ENCODE data around the gene RCCD1.

Gene RCCD1

DNA sequence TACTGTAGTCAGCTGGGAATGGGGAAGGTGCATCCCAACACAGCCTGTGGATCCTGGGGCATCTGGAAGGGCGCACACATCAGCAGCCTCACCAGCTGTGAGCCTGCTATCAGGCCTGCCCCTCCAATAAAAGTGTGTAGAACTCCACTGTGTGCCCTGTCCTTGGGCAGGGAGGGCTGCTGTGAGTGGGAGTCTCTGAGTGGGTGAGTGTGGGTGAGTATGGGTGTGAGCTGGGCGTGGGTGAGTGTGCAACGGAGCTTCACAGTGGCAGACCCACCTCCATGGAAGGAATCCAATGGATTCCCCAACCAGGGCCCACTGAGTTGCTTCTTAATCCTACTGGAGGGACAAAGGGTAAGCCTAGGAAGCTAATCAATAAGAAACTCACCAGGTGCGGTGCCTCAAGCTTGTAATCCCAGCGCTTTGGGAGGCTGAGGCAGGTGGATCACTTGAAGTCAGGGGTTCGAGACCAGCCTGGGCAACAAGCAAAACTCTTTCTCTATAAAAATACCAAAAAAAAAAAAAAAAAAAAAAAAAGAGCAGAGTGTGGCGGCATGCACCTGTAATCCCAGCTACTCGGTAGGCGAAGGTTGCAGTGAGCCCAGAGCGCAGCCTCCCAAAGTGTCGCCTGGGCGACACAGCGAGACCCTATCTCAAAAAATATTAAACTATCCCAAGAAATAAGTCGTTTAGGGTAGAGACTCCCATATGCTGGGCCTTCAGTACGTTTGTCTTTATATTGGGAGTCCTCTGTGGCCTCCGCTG is 555 bp upstream of the RCCD1 start:
- peak overlapping the region; percentile 89 for H3K27ac ChIP-seq (ENCODE audit: low read depth, low read length)
- peak overlapping the region; percentile 87 for H3K4me2 ChIP-seq (ENCODE audit: low read length)
- H3K9me3 ChIP-seq (ENCODE audit: control insufficient read depth, insufficient read depth, low read length): no peaks in the 10 kb centered on the region
- peak overlapping the region; percentile 80 for H3K4me3 ChIP-seq (ENCODE audit: low read length)
- H3K36me3 ChIP-seq (ENCODE audit: control insufficient read depth, low read length): peaks cover 65% of the 10 kb centered on the region
- peaks cover 31% of the 10 kb centered on the region for H3K79me2 ChIP-seq (ENCODE audit: control insufficient read depth, low read length)
- H3K4me1 ChIP-seq (ENCODE audit: control insufficient read depth, low read length): peaks cover 24% of the 10 kb centered on the region
- H3F3A ChIP-seq (ENCODE audit: control insufficient read depth, insufficient read depth): 0 out of 2 replicates have a peak, but pooled peaks cover 2% of the 10 kb centered on the region
- no peaks in the 10 kb centered on the region for H3K27me3 ChIP-seq (ENCODE audit: control insufficient read depth, low read length)
- H4K20me1 ChIP-seq (ENCODE audit: control insufficient read depth, insufficient read depth, low read depth, low read length): no peaks in the 10 kb centered on the region
- TF ChIP-seq CTCF (IDR thresholded peaks at IDR 0.05; ENCODE audit: low read depth, low read length, poor library complexity, severe bottlenecking) (no peak), EZH2phosphoT487 (IDR thresholded peaks at IDR 0.05; ENCODE audit: borderline replicate concordance, low read length) (no peak)
- H3K9me2 ChIP-seq (replicated peaks; ENCODE audit: control insufficient read depth, low read length): no peaks in the 10 kb centered on the region

DNA sequence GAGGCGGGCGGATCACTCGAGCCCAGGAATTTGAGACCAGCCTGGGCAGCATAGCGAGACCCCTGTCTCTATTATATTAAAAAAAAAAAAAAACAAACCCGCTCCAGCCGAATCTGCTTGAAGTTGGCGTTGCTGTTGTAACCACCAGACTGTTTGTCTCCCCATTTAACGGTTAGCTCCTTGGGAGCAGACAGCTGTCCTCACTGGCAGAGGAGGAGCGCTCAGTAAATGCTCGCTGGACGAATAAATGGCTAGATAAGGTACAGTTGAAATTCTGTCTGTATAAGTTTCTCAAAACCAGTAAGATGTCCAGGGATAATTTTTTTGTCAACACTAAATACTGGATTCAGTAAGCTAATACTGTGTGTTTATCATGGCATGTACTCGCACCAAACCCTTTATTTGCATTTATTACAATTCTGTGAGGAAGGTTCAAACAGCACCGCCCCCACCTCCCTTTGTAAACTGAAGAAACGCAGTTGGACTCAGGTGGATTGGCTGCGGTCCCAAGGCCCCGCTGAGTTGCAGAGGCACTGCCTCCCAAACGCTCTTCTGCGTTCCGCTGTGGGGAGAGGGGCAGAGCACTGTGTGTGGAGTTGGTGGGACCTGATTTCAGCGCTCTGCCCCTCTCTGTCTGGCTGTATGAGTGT is 1.1 kb downstream of the RCCD1 start:
- peak overlapping the region; percentile 80 for H3K4me3 ChIP-seq (ENCODE audit: low read length)
- no peaks in the 10 kb centered on the region for H3K27me3 ChIP-seq (ENCODE audit: control insufficient read depth, low read length)
- peak overlapping the region; percentile 89 for H3K27ac ChIP-seq (ENCODE audit: low read depth, low read length)
- no peaks in the 10 kb centered on the region for H4K20me1 ChIP-seq (ENCODE audit: control insufficient read depth, insufficient read depth, low read depth, low read length)
- H3F3A ChIP-seq (ENCODE audit: control insufficient read depth, insufficient read depth): 0 out of 2 replicates have a peak, but pooled peaks cover 3% of the 10 kb centered on the region
- H3K4me1 ChIP-seq (ENCODE audit: control insufficient read depth, low read length): peaks cover 24% of the 10 kb centered on the region
- H3K9me2 ChIP-seq (replicated peaks; ENCODE audit: control insufficient read depth, low read length): no peaks in the 10 kb centered on the region
- H3K4me2 ChIP-seq (ENCODE audit: low read length): peak overlapping the region; percentile 87
- peaks cover 66% of the 10 kb centered on the region for H3K36me3 ChIP-seq (ENCODE audit: control insufficient read depth, low read length)
- TF ChIP-seq CTCF (IDR thresholded peaks at IDR 0.05; ENCODE audit: low read depth, low read length, poor library complexity, severe bottlenecking): no peak
- H3K9me3 ChIP-seq (ENCODE audit: control insufficient read depth, insufficient read depth, low read length): no peaks in the 10 kb centered on the region
- peaks cover 31% of the 10 kb centered on the region for H3K79me2 ChIP-seq (ENCODE audit: control insufficient read depth, low read length)

GRCh38 chr15:90956274-90957030 is 1.8 kb downstream of the RCCD1 start:
- no peaks in the 10 kb centered on the region for H3K9me2 ChIP-seq (replicated peaks; ENCODE audit: control insufficient read depth, low read length)
- H3K79me2 ChIP-seq (ENCODE audit: control insufficient read depth, low read length): peaks cover 31% of the 10 kb centered on the region
- H3K27me3 ChIP-seq (ENCODE audit: control insufficient read depth, low read length): no peaks in the 10 kb centered on the region
- TF ChIP-seq CTCF (IDR thresholded peaks at IDR 0.05; ENCODE audit: low read depth, low read length, poor library complexity, severe bottlenecking): peak; percentile 72
- TF ChIP-seq EZH2phosphoT487 (IDR thresholded peaks at IDR 0.05; ENCODE audit: borderline replicate concordance, low read length): no peak
- H3K4me2 ChIP-seq (ENCODE audit: low read length): peak overlapping the region; percentile 87
- no peaks in the 10 kb centered on the region for H3K9me3 ChIP-seq (ENCODE audit: control insufficient read depth, insufficient read depth, low read length)
- H3F3A ChIP-seq (ENCODE audit: control insufficient read depth, insufficient read depth): 0 out of 2 replicates have a peak, but pooled peaks cover 3% of the 10 kb centered on the region
- peak overlapping the region; percentile 89 for H3K27ac ChIP-seq (ENCODE audit: low read depth, low read length)
- H4K20me1 ChIP-seq (ENCODE audit: control insufficient read depth, insufficient read depth, low read depth, low read length): no peaks in the 10 kb centered on the region
- H3K4me1 ChIP-seq (ENCODE audit: control insufficient read depth, low read length): peaks cover 24% of the 10 kb centered on the region
- H3K36me3 ChIP-seq (ENCODE audit: control insufficient read depth, low read length): peaks cover 69% of the 10 kb centered on the region
- H3K4me3 ChIP-seq (ENCODE audit: low read length): peak overlapping the region; percentile 80

All from DOHH2 (cell line).